IMR-90 (cell line): ENCODE measurements around the gene FRK. TPM values are rescaled to one million over a fixed set of nuclear protein-coding genes. Genes with fewer than 3 reads are reported as not detected.

Experiments
- ATAC-seq: fragments of 200-7000 bp; cut with Tn5 transposase; 2 replicates; pipeline ENCODE4 v1.9.1; 2020; ENCODE audit warnings: low read depth, mild to moderate bottlenecking, moderate library complexity
- BruUV-seq: library from RNA; stranded (reverse); fragments of 400-500 nt; replicated peaks from 2 replicates; lab custom pipeline; 2021; lab: Mats Ljungman, UMichigan
- CTCF ChIA-PET: fragments of 300-600 bp; formaldehyde crosslinking; extraction: SDS; loops from one replicate; lab custom pipeline; 2021; ENCODE audit warnings: antibody characterized with exemption; lab: Yijun Ruan, JAX
- POLR2A ChIA-PET: fragments of 300-600 bp; sonication (Branson Sonifier 250); formaldehyde crosslinking; loops from one replicate; lab custom pipeline; 2022; ENCODE audit warnings: antibody characterized with exemption; ENCODE audit not compliant: unreplicated experiment; lab: Charles Lee
- DNase-seq: peaks from one replicate; pipeline ENCODE4 v3.0.0; 2013
- H2AFZ ChIP-seq: replicated peaks from 2 replicates; pipeline ENCODE3; 2013; ENCODE audit warnings: low read length, mild to moderate bottlenecking; ENCODE audit not compliant: poor library complexity
- H2AK5ac ChIP-seq: 2 replicates; pipeline ENCODE4 v1.6.1; 2013; ENCODE audit warnings: low read depth, low read length, inconsistent platforms
- H2AK9ac ChIP-seq: replicated peaks from 2 replicates; pipeline ENCODE3; 2013; ENCODE audit warnings: mild to moderate bottlenecking, low read depth, low read length, moderate library complexity; ENCODE audit not compliant: poor library complexity
- H2BK120ac ChIP-seq: 2 replicates; pipeline ENCODE4 v1.6.1; 2013; ENCODE audit warnings: low read depth, low read length, inconsistent platforms
- H2BK15ac ChIP-seq: 3 replicates; pipeline ENCODE4 v1.6.1; 2013; ENCODE audit warnings: low read depth, low read length, inconsistent platforms
- H2BK20ac ChIP-seq: 2 replicates; pipeline ENCODE4 v1.6.1; 2013; ENCODE audit warnings: low read depth, mild to moderate bottlenecking, inconsistent platforms, low read length, moderate library complexity
- H2BK5ac ChIP-seq: 2 replicates; pipeline ENCODE4 v1.6.1; 2013; ENCODE audit warnings: mild to moderate bottlenecking, low read depth, low read length, inconsistent platforms; ENCODE audit not compliant: poor library complexity, severe bottlenecking
- H3K14ac ChIP-seq: replicated peaks from 2 replicates; pipeline ENCODE4 v1.6.1; 2013; ENCODE audit warnings: low read depth, low read length, inconsistent platforms
- H3K18ac ChIP-seq: 2 replicates; pipeline ENCODE4 v1.6.1; 2013; ENCODE audit warnings: low read depth, low read length, control low read depth
- H3K23ac ChIP-seq: 2 replicates; pipeline ENCODE4 v1.6.1; 2013; ENCODE audit warnings: low read depth, low read length, inconsistent platforms
- H3K27ac ChIP-seq: 2 replicates; pipeline ENCODE4 v1.5.1; 2013; ENCODE audit warnings: mild to moderate bottlenecking, control low read depth, low read length; ENCODE audit not compliant: insufficient read depth
- H3K27me3 ChIP-seq: 2 replicates; pipeline ENCODE4 v1.6.1; 2013; ENCODE audit warnings: low read length; ENCODE audit not compliant: control insufficient read depth, insufficient read depth
- H3K36me3 ChIP-seq: 2 replicates; pipeline ENCODE4 v1.6.1; 2013; ENCODE audit warnings: low read length, mixed read lengths; ENCODE audit not compliant: control insufficient read depth, insufficient read depth
- H3K4ac ChIP-seq: 2 replicates; pipeline ENCODE4 v1.6.1; 2013; ENCODE audit warnings: low read depth, low read length, inconsistent platforms
- H3K4me1 ChIP-seq: 2 replicates; pipeline ENCODE4 v1.6.1; 2013; ENCODE audit warnings: low read length, mixed read lengths; ENCODE audit not compliant: control insufficient read depth, insufficient read depth
- H3K4me2 ChIP-seq: 2 replicates; pipeline ENCODE4 v1.6.1; 2013; ENCODE audit warnings: low read depth, mild to moderate bottlenecking, control low read depth, low read length, moderate library complexity
- H3K4me3 ChIP-seq: 2 replicates; pipeline ENCODE4 v1.5.1; 2013; ENCODE audit warnings: low read depth, mild to moderate bottlenecking, control low read depth, low read length, moderate library complexity; ENCODE audit not compliant: insufficient read depth
- H3K56ac ChIP-seq: 2 replicates; pipeline ENCODE4 v1.6.1; 2013; ENCODE audit warnings: low read length, inconsistent platforms; ENCODE audit not compliant: insufficient read depth; ENCODE audit errors: extremely low read depth
- H3K79me1 ChIP-seq, 2 experiments: 2 replicates each; pipeline ENCODE4 v1.6.1; 2013; ENCODE audit warnings: low read length in 2 of 2, inconsistent platforms in 1 of 2, low read depth in 1 of 2
- H3K9ac ChIP-seq: 2 replicates; pipeline ENCODE4 v1.6.1; 2013; ENCODE audit warnings: low read depth, low read length, control low read depth
- H3K9me1 ChIP-seq: 2 replicates; pipeline ENCODE4 v1.6.1; 2013; ENCODE audit warnings: low read length, inconsistent platforms; ENCODE audit not compliant: insufficient read depth
- H3K9me3 ChIP-seq: 2 replicates; pipeline ENCODE4 v1.6.1; 2013; ENCODE audit warnings: low read length; ENCODE audit not compliant: control insufficient read depth, insufficient read depth
- H4K20me1 ChIP-seq: 2 replicates; pipeline ENCODE4 v1.6.1; 2013; ENCODE audit warnings: low read length, inconsistent platforms; ENCODE audit not compliant: insufficient read depth
- H4K5ac ChIP-seq: 2 replicates; pipeline ENCODE4 v1.6.1; 2013; ENCODE audit warnings: mild to moderate bottlenecking, low read depth, low read length, control low read depth
- H4K8ac ChIP-seq, 2 experiments: 2 replicates each; pipeline ENCODE4 v1.6.1; 2013; ENCODE audit warnings: low read depth in 2 of 2, low read length in 2 of 2, control low read depth in 1 of 2, inconsistent platforms in 1 of 2
- H4K91ac ChIP-seq: 2 replicates; pipeline ENCODE4 v1.6.1; 2013; ENCODE audit warnings: low read depth, low read length, inconsistent platforms; ENCODE audit not compliant: insufficient read depth
- BHLHE40 ChIP-seq: fragments of 150-350 bp; IDR thresholded peaks from 2 replicates; pipeline ENCODE4 v1.6.1; 2016; ENCODE audit warnings: mild to moderate bottlenecking, low read depth, low read length
- CEBPB ChIP-seq: IDR thresholded peaks from 2 replicates; pipeline ENCODE4 v1.6.1; 2012; ENCODE audit warnings: low read depth, low read length, improper control_type of control experiment
- CHD1 ChIP-seq: IDR thresholded peaks from 2 replicates; pipeline ENCODE4 v1.6.1; 2012; ENCODE audit warnings: low read depth, low read length, improper control_type of control experiment
- CTCF ChIP-seq: conservative IDR thresholded peaks from 2 replicates; pipeline ENCODE4 v1.5.1; 2012; ENCODE audit warnings: mild to moderate bottlenecking, low read depth, low read length, improper control_type of control experiment
- ELK1 ChIP-seq: fragments of 150-350 bp; IDR thresholded peaks from 2 replicates; pipeline ENCODE4 v1.6.1; 2016; ENCODE audit warnings: low read depth, mild to moderate bottlenecking, low read length, moderate library complexity, borderline replicate concordance
- FOS ChIP-seq: fragments of 150-350 bp; IDR thresholded peaks from 2 replicates; pipeline ENCODE4 v1.6.1; 2016; ENCODE audit warnings: low read depth, low read length
- MAFK ChIP-seq: IDR thresholded peaks from 2 replicates; pipeline ENCODE4 v1.6.1; 2012; ENCODE audit warnings: low read depth, low read length, improper control_type of control experiment
- MAZ ChIP-seq: IDR thresholded peaks from 2 replicates; pipeline ENCODE4 v1.6.1; 2012; ENCODE audit warnings: low read depth, mild to moderate bottlenecking, low read length, improper control_type of control experiment, moderate library complexity, borderline replicate concordance
- MXI1 ChIP-seq: IDR thresholded peaks from 2 replicates; pipeline ENCODE4 v1.6.1; 2012; ENCODE audit warnings: low read depth, mild to moderate bottlenecking, low read length, moderate library complexity, borderline replicate concordance
- NFE2L2 ChIP-seq: fragments of 150-350 bp; IDR thresholded peaks from 2 replicates; pipeline ENCODE4 v1.6.1; 2016; ENCODE audit warnings: low read depth, mild to moderate bottlenecking, low read length
- POLR2A ChIP-seq: IDR thresholded peaks from 2 replicates; pipeline ENCODE4 v1.6.1; 2012; ENCODE audit warnings: mild to moderate bottlenecking, low read depth, low read length
- RAD21 ChIP-seq: IDR thresholded peaks from 2 replicates; pipeline ENCODE4 v1.6.1; 2012; ENCODE audit warnings: low read length, improper control_type of control experiment
- RCOR1 ChIP-seq: IDR thresholded peaks from 2 replicates; pipeline ENCODE4 v1.6.1; 2012; ENCODE audit warnings: mild to moderate bottlenecking, low read length, improper control_type of control experiment; ENCODE audit not compliant: insufficient replicate concordance
- RFX5 ChIP-seq: IDR thresholded peaks from 2 replicates; pipeline ENCODE4 v1.8.0; 2012; ENCODE audit warnings: low read depth, mild to moderate bottlenecking, low read length, moderate library complexity
- SMC3 ChIP-seq: fragments of 150-350 bp; IDR thresholded peaks from 2 replicates; pipeline ENCODE4 v1.6.1; 2016; ENCODE audit warnings: low read depth, mild to moderate bottlenecking, antibody characterized with exemption, low read length, moderate library complexity
- USF2 ChIP-seq: fragments of 150-350 bp; IDR thresholded peaks from 2 replicates; pipeline ENCODE4 v1.6.1; 2017; ENCODE audit warnings: mild to moderate bottlenecking, antibody characterized with exemption, low read length, low read depth
- WGBS, 2 experiments: methylation state at CpG; one replicate each; pipeline versions ENCODE4 v1.1.5 to v1.1.7; 2013; ENCODE audit warnings: missing lambda C conversion rate in 2 of 2; ENCODE audit not compliant: insufficient read length in 1 of 2; ENCODE audit errors: extremely low coverage in 2 of 2; 5-methylcytosine and 5-hydroxymethylcytosine counted together
- dilution Hi-C: fragments of 300-500 bp; cut with HindIII; formaldehyde crosslinking; loops from one replicate; pipeline ENCODE4 v1.14.3; 2018; ENCODE audit warnings: low sequenced_read_pairs; ENCODE audit not compliant: unreplicated experiment
- in situ Hi-C: fragments of 300-500 bp; cut with MboI; formaldehyde crosslinking; loops from 3 replicates; pipeline ENCODE4 v1.14.3; 2019; ENCODE audit warnings: low sequenced_read_pairs, inconsistent platforms, mixed read lengths
- intact Hi-C: fragments of 100-400 bp; cut with micrococcal nuclease; formaldehyde crosslinking; loops from 2 replicates; pipeline ENCODE4 v1.10.0; 2022
- polyA plus RNA-seq, 3 experiments: library from polyadenylated mRNA; depleted of rRNA; stranded (reverse); fragments of >200 nt; gene quantifications; 2 replicates each; pipeline ENCODE4 v1.2.3, GENCODE V29; 2012; ENCODE audit warnings: low replicate concordance in 1 of 3
- total RNA-seq: library from RNA; depleted of rRNA; stranded (reverse); fragments of >200 nt; gene quantifications from 2 replicates; pipeline ENCODE4 v1.2.3, GENCODE V29; 2012

The FRK gene
- total and polyA plus RNA-seq, 2 of the 4 experiments (the other 2 are of a cell fraction) = under 0.01 to 0.02 TPM

DNA sequence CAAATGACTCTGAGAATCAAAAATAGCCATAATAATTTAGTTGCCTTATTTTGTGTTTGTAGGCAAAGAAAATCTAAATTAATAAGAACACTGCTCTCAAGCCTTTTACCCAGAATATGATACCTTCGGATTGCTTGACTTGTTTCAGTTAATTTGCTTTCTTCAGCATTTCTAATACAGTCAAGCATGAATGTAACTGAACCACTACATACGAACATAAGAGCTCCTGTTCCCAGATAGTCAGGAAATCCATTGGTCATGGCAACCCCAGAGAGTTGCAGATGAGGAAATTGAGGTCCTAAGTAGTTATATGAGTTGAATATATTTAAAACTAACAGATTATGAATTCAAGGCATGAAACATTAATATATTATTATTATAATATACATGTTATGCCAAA lies 2.9 kb downstream of the FRK start:
- no peaks in the 10 kb centered on the region for H3K79me1 ChIP-seq
- H3K18ac ChIP-seq = no peak overlapping the region
- H3K56ac ChIP-seq = no peak overlapping the region
- no CpG with 5 or more reads among the region's 2 CpGs for WGBS, 2 experiments
- H3K9me1 ChIP-seq = 0 out of 2 replicates have a peak, but pooled peaks cover 3% of the 10 kb centered on the region
- no peak overlapping the region for H3K23ac ChIP-seq
- POLR2A ChIA-PET = no interaction called here
- no peaks in the 10 kb centered on the region for H3K36me3 ChIP-seq
- TF ChIP-seq BHLHE40 (no peak), NFE2L2 (no peak), CEBPB (no peak), POLR2A (no peak), FOS (no peak), MAFK (no peak), CHD1 (no peak), USF2 (no peak), RAD21 (no peak), MAZ (no peak), SMC3 (no peak), RFX5 (no peak), CTCF (no peak), RCOR1 (no peak), ELK1 (no peak), MXI1 (no peak)
- no peak overlapping the region for H3K4me2 ChIP-seq
- BruUV-seq = no TSS peak
- no peak overlapping the region for H2BK5ac ChIP-seq
- H4K5ac ChIP-seq = no peak overlapping the region
- H3K4ac ChIP-seq = no peak overlapping the region
- no peak overlapping the region for H2AK9ac ChIP-seq
- H4K91ac ChIP-seq = no peak overlapping the region
- no peaks in the 10 kb centered on the region for H3K9me3 ChIP-seq
- no peak overlapping the region for H3K27ac ChIP-seq
- intact Hi-C loops = no loop called here
- no peak overlapping the region for H2AFZ ChIP-seq
- H3K4me3 ChIP-seq = no peak overlapping the region
- no peak overlapping the region for H2AK5ac ChIP-seq
- H4K8ac ChIP-seq = no peak overlapping the region
- ATAC-seq (no peak), DNase-seq (no peak)
- in situ Hi-C loops = no loop called here
- no peak overlapping the region for H2BK15ac ChIP-seq
- H2BK120ac ChIP-seq = no peak overlapping the region
- no peak overlapping the region for H3K9ac ChIP-seq
- H3K14ac ChIP-seq = no peak overlapping the region
- H4K20me1 ChIP-seq = no peaks in the 10 kb centered on the region
- H2BK20ac ChIP-seq = no peak overlapping the region
- CTCF ChIA-PET = no interaction called here
- H3K27me3 ChIP-seq = no peaks in the 10 kb centered on the region
- dilution Hi-C loops = no loop called here
- peaks cover 8% of the 10 kb centered on the region for H3K4me1 ChIP-seq
